SU-DHL-6 (cell line): ENCODE results near the gene AP1G2.

Experiments used
- EZH2phosphoT487 ChIP-seq: fragments of 200-600 bp; sonication (generic), shearing (Covaris generic); conservative IDR thresholded peaks from 2 replicates; pipeline ENCODE4 v1.6.1; 2018; ENCODE audit warnings: mild to moderate bottlenecking, antibody characterized with exemption, low read length, moderate library complexity, mixed read lengths
- TF ChIP-seq, protein P1 (sequence below): fragments of 200-600 bp; sonication (generic); IDR thresholded peaks from one replicate; pipeline ENCODE4 v1.5.1; 2017; ENCODE audit warnings: antibody characterized with exemption, mild to moderate bottlenecking, low read length, moderate library complexity; ENCODE audit not compliant: insufficient read depth, poor library complexity, severe bottlenecking

- TF ChIP-seq, protein P1, sequence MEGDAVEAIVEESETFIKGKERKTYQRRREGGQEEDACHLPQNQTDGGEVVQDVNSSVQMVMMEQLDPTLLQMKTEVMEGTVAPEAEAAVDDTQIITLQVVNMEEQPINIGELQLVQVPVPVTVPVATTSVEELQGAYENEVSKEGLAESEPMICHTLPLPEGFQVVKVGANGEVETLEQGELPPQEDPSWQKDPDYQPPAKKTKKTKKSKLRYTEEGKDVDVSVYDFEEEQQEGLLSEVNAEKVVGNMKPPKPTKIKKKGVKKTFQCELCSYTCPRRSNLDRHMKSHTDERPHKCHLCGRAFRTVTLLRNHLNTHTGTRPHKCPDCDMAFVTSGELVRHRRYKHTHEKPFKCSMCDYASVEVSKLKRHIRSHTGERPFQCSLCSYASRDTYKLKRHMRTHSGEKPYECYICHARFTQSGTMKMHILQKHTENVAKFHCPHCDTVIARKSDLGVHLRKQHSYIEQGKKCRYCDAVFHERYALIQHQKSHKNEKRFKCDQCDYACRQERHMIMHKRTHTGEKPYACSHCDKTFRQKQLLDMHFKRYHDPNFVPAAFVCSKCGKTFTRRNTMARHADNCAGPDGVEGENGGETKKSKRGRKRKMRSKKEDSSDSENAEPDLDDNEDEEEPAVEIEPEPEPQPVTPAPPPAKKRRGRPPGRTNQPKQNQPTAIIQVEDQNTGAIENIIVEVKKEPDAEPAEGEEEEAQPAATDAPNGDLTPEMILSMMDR = no peak
- no peak for TF ChIP-seq EZH2phosphoT487
Measured at GRCh38 chr14:23571701-23572523, 4.3 kb upstream of the AP1G2 start.
